MM.1S (cell line): ENCODE results near the gene CCDC159.

ENCODE experiments used
- DNase-seq: peaks from one replicate; pipeline ENCODE4 v3.0.0-alpha.2; 2015
- H2AFZ ChIP-seq: fragments of 300-600 bp; sonication (generic); 2 replicates; pipeline ENCODE4 v1.6.0; 2016; ENCODE audit warnings: antibody characterized with exemption, low read length
- H3F3A ChIP-seq: fragments of 300-600 bp; sonication (generic); 2 replicates; pipeline ENCODE4 v1.6.1; 2016; ENCODE audit warnings: mild to moderate bottlenecking, antibody characterized with exemption, low read length, moderate library complexity, mixed read lengths; ENCODE audit not compliant: insufficient read depth
- H3K27ac ChIP-seq: fragments of 300-600 bp; sonication (generic); 2 replicates; pipeline ENCODE4 v1.5.1; 2016; ENCODE audit warnings: mild to moderate bottlenecking, low read length
- H3K27me3 ChIP-seq: fragments of 300-600 bp; sonication (generic); replicated peaks from 2 replicates; pipeline ENCODE4 v1.6.0; 2016; ENCODE audit warnings: low read length; ENCODE audit not compliant: insufficient read depth
- H3K36me3 ChIP-seq: fragments of 300-600 bp; sonication (generic); replicated peaks from 2 replicates; pipeline ENCODE4 v1.6.1; 2016; ENCODE audit warnings: mild to moderate bottlenecking, low read length, mixed read lengths; ENCODE audit not compliant: insufficient read depth
- H3K4me1 ChIP-seq: fragments of 300-600 bp; sonication (generic); 2 replicates; pipeline ENCODE4 v1.6.1; 2016; ENCODE audit warnings: low read length, mixed read lengths
- H3K4me2 ChIP-seq: fragments of 300-600 bp; sonication (generic); 2 replicates; pipeline ENCODE4 v1.6.0; 2016; ENCODE audit warnings: low read depth, low read length
- H3K4me3 ChIP-seq: fragments of 300-600 bp; sonication (generic); 2 replicates; pipeline ENCODE4 v1.5.1; 2016; ENCODE audit warnings: low read length, mixed read lengths
- H3K79me2 ChIP-seq: fragments of 300-600 bp; sonication (generic); 2 replicates; pipeline ENCODE4 v1.6.1; 2016; ENCODE audit warnings: mixed run types, low read length, mixed read lengths
- H3K9ac ChIP-seq: fragments of 300-600 bp; sonication (generic); 2 replicates; pipeline ENCODE4 v1.6.1; 2016; ENCODE audit warnings: low read length, mixed read lengths
- H3K9me2 ChIP-seq: fragments of 300-600 bp; sonication (generic); replicated peaks from 2 replicates; pipeline ENCODE4 v1.6.1; 2016; ENCODE audit warnings: mild to moderate bottlenecking, low read length, mixed read lengths; ENCODE audit not compliant: insufficient read depth
- H3K9me3 ChIP-seq: fragments of 300-600 bp; sonication (generic); replicated peaks from 2 replicates; pipeline ENCODE4 v1.6.1; 2016; ENCODE audit warnings: mild to moderate bottlenecking, low read length, mixed read lengths; ENCODE audit not compliant: insufficient read depth
- H4K20me1 ChIP-seq: fragments of 300-600 bp; sonication (generic); 2 replicates; pipeline ENCODE4 v1.6.1; 2016; ENCODE audit warnings: mild to moderate bottlenecking, low read length, moderate library complexity, mixed read lengths; ENCODE audit not compliant: insufficient read depth
- CTCF ChIP-seq: fragments of 300-600 bp; sonication (generic); IDR thresholded peaks from 2 replicates; pipeline ENCODE4 v1.5.1; 2016; ENCODE audit warnings: antibody characterized with exemption, low read length, mixed read lengths
- EZH2 ChIP-seq: fragments of 300-600 bp; sonication (generic); optimal IDR thresholded peaks from 2 replicates; pipeline ENCODE3; 2017; ENCODE audit warnings: low read depth, mild to moderate bottlenecking, antibody characterized with exemption, low read length, mixed read lengths
- EZH2phosphoT487 ChIP-seq: fragments of 300-600 bp; sonication (generic); IDR thresholded peaks from 2 replicates; pipeline ENCODE4 v1.6.1; 2018; ENCODE audit warnings: antibody characterized with exemption, low read length

The CCDC159 gene

GRCh38 chr19:11380653-11381537 is 34.6 kb downstream of the CCDC159 start:
- peaks cover 26% of the 10 kb centered on the region for H3K4me1 ChIP-seq
- peaks cover 7% of the 10 kb centered on the region for H3K79me2 ChIP-seq
- H4K20me1 ChIP-seq = no peaks in the 10 kb centered on the region
- peak overlapping the region; percentile 88 for H3K4me3 ChIP-seq
- H3F3A ChIP-seq = peaks cover 20% of the 10 kb centered on the region; the same call in 1 of the 2 replicates
- peak overlapping the region; percentile 92 for H3K27ac ChIP-seq
- peak overlapping the region; percentile 80 for H3K9ac ChIP-seq
- H3K9me3 ChIP-seq = no peaks in the 10 kb centered on the region
- TF ChIP-seq EZH2 (no peak), EZH2phosphoT487 (no peak), CTCF (peak; percentile 78)
- peak; percentile 98 for DNase-seq
- H3K36me3 ChIP-seq = no peaks in the 10 kb centered on the region
- H3K27me3 ChIP-seq = peaks cover 23% of the 10 kb centered on the region
- H3K9me2 ChIP-seq = no peaks in the 10 kb centered on the region
- peak overlapping the region; percentile 93 for H2AFZ ChIP-seq
- H3K4me2 ChIP-seq = peak overlapping the region; percentile 79

GRCh38 chr19:11382898-11383705 is 36.8 kb downstream of the CCDC159 start:
- Histone ChIP-seq H3K9me3 (no peaks in the 10 kb centered on the region), H3K36me3 (no peaks in the 10 kb centered on the region), H4K20me1 (no peaks in the 10 kb centered on the region), H3K4me1 (peaks cover 17% of the 10 kb centered on the region), H2AFZ (no peak overlapping the region), H3F3A (peaks cover 20% of the 10 kb centered on the region; the same call in 1 of the 2 replicates), H3K27ac (no peak overlapping the region), H3K9ac (no peak overlapping the region), H3K79me2 (peaks cover 4% of the 10 kb centered on the region; the same call in 1 of the 2 replicates), H3K9me2 (no peaks in the 10 kb centered on the region), H3K4me2 (peak overlapping the region; percentile 72; the same call in 1 of the 2 replicates), H3K4me3 (peak overlapping the region; percentile 22; the same call in 1 of the 2 replicates), H3K27me3 (peaks cover 26% of the 10 kb centered on the region)
- no peak for TF ChIP-seq EZH2
- TF ChIP-seq CTCF = peak; percentile 45
- no peak for DNase-seq

GRCh38 chr19:11383706-11384048 is 37.4 kb downstream of the CCDC159 start:
- H3K4me3 ChIP-seq = peak overlapping the region; percentile 28; the same call in 1 of the 2 replicates
- no peak for TF ChIP-seq CTCF
- TF ChIP-seq EZH2phosphoT487 = no peak
- TF ChIP-seq EZH2 = no peak
- peaks cover 4% of the 10 kb centered on the region; the same call in 1 of the 2 replicates for H3K79me2 ChIP-seq
- no peak for DNase-seq
- peak overlapping the region; percentile 30; the same call in 1 of the 2 replicates for H2AFZ ChIP-seq
- H3K36me3 ChIP-seq = no peaks in the 10 kb centered on the region
- no peaks in the 10 kb centered on the region for H4K20me1 ChIP-seq
- no peaks in the 10 kb centered on the region for H3K9me3 ChIP-seq
- peaks cover 17% of the 10 kb centered on the region for H3K4me1 ChIP-seq
- H3F3A ChIP-seq = peaks cover 20% of the 10 kb centered on the region; the same call in 1 of the 2 replicates
- H3K27ac ChIP-seq = no peak overlapping the region
- H3K27me3 ChIP-seq = peaks cover 26% of the 10 kb centered on the region
- H3K9me2 ChIP-seq = no peaks in the 10 kb centered on the region
- no peak overlapping the region for H3K9ac ChIP-seq
- H3K4me2 ChIP-seq = peak overlapping the region; percentile 72; the same call in 1 of the 2 replicates
